22Rv1 (cell line): ENCODE results near the gene PARD3.

ENCODE experiments used
- CTCF ChIP-seq: fragments of 450-650 bp; IDR thresholded peaks from 2 replicates; pipeline ENCODE4 v1.5.1; 2017; ENCODE audit warnings: mild to moderate bottlenecking
- ZFX ChIP-seq: fragments of 450-650 bp; IDR thresholded peaks from 2 replicates; pipeline ENCODE4 v1.6.1; 2017; ENCODE audit warnings: antibody characterized with exemption, borderline replicate concordance

- TF ChIP-seq CTCF: no peak
- TF ChIP-seq ZFX: no peak
Observed at GRCh38 chr10:34505338-34505737, 309.8 kb downstream of the PARD3 start.
